Upper lobe of right lung (tissue), 1 donor: ENCODE data around the gene LILRA5. TPM values are rescaled to one million over a fixed set of nuclear protein-coding genes. Genes with fewer than 3 reads are reported as not detected.
"Not testable (repeated sequence)": the region's sequence is repeated elsewhere in the genome, so short reads cannot be mapped to it uniquely, and the experiment has no call there.

ENCODE experiments used
- ATAC-seq: fragments of 200-7000 bp; cut with Tn5 transposase; one replicate; pipeline ENCODE4 v1.9.1; 2020; ENCODE audit warnings: mild to moderate bottlenecking, moderate library complexity
- DNase-seq: peaks from one replicate; pipeline ENCODE4 v3.0.0-alpha.2; 2020
- H3K27ac ChIP-seq: fragments of 200-600 bp; one replicate; pipeline ENCODE4 v1.8.0; 2022
- H3K27me3 ChIP-seq: fragments of 200-600 bp; one replicate; pipeline ENCODE4 v1.8.0; 2022; ENCODE audit warnings: mild to moderate bottlenecking
- H3K36me3 ChIP-seq: fragments of 200-600 bp; one replicate; pipeline ENCODE4 v1.8.0; 2022
- H3K4me1 ChIP-seq: fragments of 200-600 bp; one replicate; pipeline ENCODE4 v1.8.0; 2022
- H3K4me3 ChIP-seq: fragments of 200-600 bp; one replicate; pipeline ENCODE4 v1.8.0; 2022; ENCODE audit warnings: mild to moderate bottlenecking
- H3K9me3 ChIP-seq: fragments of 200-600 bp; one replicate; pipeline ENCODE4 v1.8.0; 2022
- CTCF ChIP-seq: fragments of 200-600 bp; IDR thresholded peaks from one replicate; pipeline ENCODE4 v1.8.0; 2022; ENCODE audit warnings: antibody characterized with exemption
- intact Hi-C: fragments of 100-400 bp; cut with DNase I; formaldehyde crosslinking; loops from one replicate; pipeline ENCODE4 v1.11.0; 2022
- total RNA-seq: library from RNA; stranded (reverse); fragmentation: NEBNext Ultra II Directional; extraction: Animal tissue kit (Norgen Biotek cat#: 25700); gene quantifications from one replicate; pipeline ENCODE4 v1.2.1, GENCODE V29; 2021
- donor health status: DM: no; HTN: yes; CAD: no; lungs with severe emphysema.

LILRA5 gene
- total RNA-seq, 1 donor from 2014 or later, result 13.5 TPM

GRCh38 chr19:54331626-54332025 is 18.7 kb upstream of the LILRA5 start:
- H3K4me1 ChIP-seq, result no peaks in the 10 kb centered on the region
- no peaks in the 10 kb centered on the region for H3K9me3 ChIP-seq
- DNase-seq, result peak; percentile 43
- no peak overlapping the region for H3K27ac ChIP-seq
- no peak for TF ChIP-seq CTCF
- no peak overlapping the region for H3K4me3 ChIP-seq
- H3K27me3 ChIP-seq, result peaks cover under 1% of the 10 kb centered on the region
- intact Hi-C loops, result no loop called here
- no peak for ATAC-seq
- H3K36me3 ChIP-seq, result no peaks in the 10 kb centered on the region

- H3K4me1 ChIP-seq, result no peaks in the 10 kb centered on the region
- ATAC-seq (no peak), DNase-seq (peak; percentile 36)
- H3K27ac ChIP-seq, result no peak overlapping the region
- TF ChIP-seq CTCF, result no peak
- no peaks in the 10 kb centered on the region for H3K9me3 ChIP-seq
- no peaks in the 10 kb centered on the region for H3K27me3 ChIP-seq
- no peaks in the 10 kb centered on the region for H3K36me3 ChIP-seq
- intact Hi-C loops, result no loop called here
- no peak overlapping the region for H3K4me3 ChIP-seq
Measured at GRCh38 chr19:54329476-54330165, 16.7 kb upstream of the LILRA5 start.

- H3K27ac ChIP-seq, ATAC-seq, H3K27me3 ChIP-seq, H3K4me3 ChIP-seq, H3K4me1 ChIP-seq, H3K9me3 ChIP-seq, intact Hi-C loops, H3K36me3 ChIP-seq: not testable (repeated sequence)
- DNase-seq, result peak; percentile 21
Measured at GRCh38 chr19:54328781-54329180, 15.8 kb upstream of the LILRA5 start.

- ATAC-seq (peak; percentile 6), DNase-seq (no peak)
- H3K27me3 ChIP-seq, result peaks cover 6% of the 10 kb centered on the region
- no peak overlapping the region for H3K27ac ChIP-seq
- no peaks in the 10 kb centered on the region for H3K4me1 ChIP-seq
- intact Hi-C loops, result no loop called here
- no peaks in the 10 kb centered on the region for H3K36me3 ChIP-seq
- H3K4me3 ChIP-seq, result no peak overlapping the region
- no peak for TF ChIP-seq CTCF
- no peaks in the 10 kb centered on the region for H3K9me3 ChIP-seq
Measured at GRCh38 chr19:54325631-54326030, 12.7 kb upstream of the LILRA5 start.

- TF ChIP-seq CTCF, result peak; percentile 86
- no peak overlapping the region for H3K27ac ChIP-seq
- intact Hi-C loops, result no loop called here
- H3K4me1 ChIP-seq, result no peaks in the 10 kb centered on the region
- peaks cover 6% of the 10 kb centered on the region for H3K27me3 ChIP-seq
- no peaks in the 10 kb centered on the region for H3K9me3 ChIP-seq
- ATAC-seq (peak; percentile 90), DNase-seq (peak; percentile 34)
- no peaks in the 10 kb centered on the region for H3K36me3 ChIP-seq
- H3K4me3 ChIP-seq, result no peak overlapping the region
Measured at GRCh38 chr19:54325194-54325621, 12.2 kb upstream of the LILRA5 start.

GRCh38 chr19:54324071-54324470 is 11.1 kb upstream of the LILRA5 start:
- intact Hi-C loops, result no loop called here

More at GRCh38 chr19:54324071-54324470, 11.1 kb upstream of the LILRA5 start:
- no peaks in the 10 kb centered on the region for H3K36me3 ChIP-seq
- DNase-seq (no peak), ATAC-seq (no peak)
- H3K27me3 ChIP-seq, result peaks cover 6% of the 10 kb centered on the region
- H3K4me1 ChIP-seq, result no peaks in the 10 kb centered on the region
- H3K4me3 ChIP-seq, result no peak overlapping the region
- no peak for TF ChIP-seq CTCF
- H3K9me3 ChIP-seq, result no peaks in the 10 kb centered on the region
- H3K27ac ChIP-seq, result no peak overlapping the region
